Vagina (tissue), 2 donors: ENCODE results near the gene ADCY1. TPM values are rescaled to one million over a fixed set of nuclear protein-coding genes. Genes with fewer than 3 reads are reported as not detected.

Experiments
- DNase-seq, 2 donors: peaks; one replicate each; pipeline ENCODE4 v3.0.0-alpha.2; 2017; ENCODE audit errors: extremely low spot score in 2 of 2
- H3K27ac ChIP-seq: fragments of 200-600 bp; sonication (generic); one replicate; pipeline ENCODE4 v1.5.1; 2019
- H3K27me3 ChIP-seq: fragments of 200-600 bp; sonication (generic); one replicate; pipeline ENCODE4 v1.5.1; 2019
- H3K36me3 ChIP-seq, 2 donors: fragments of 200-600 bp; sonication (generic); one replicate each; pipeline ENCODE4 v1.5.1; 2017 to 2019
- H3K4me1 ChIP-seq: fragments of 200-600 bp; sonication (generic); one replicate; pipeline ENCODE4 v1.5.1; 2019
- H3K4me3 ChIP-seq, 2 donors: fragments of 200-600 bp; sonication (generic); 1 replicate in 1 of 2; 2 replicates in 1 of 2; pipeline ENCODE4 v1.5.1; 2016 to 2019
- H3K9me3 ChIP-seq: fragments of 200-600 bp; sonication (generic); one replicate; pipeline ENCODE4 v1.5.1; 2019
- CTCF ChIP-seq, 3 experiments: fragments of 450-650 bp in 2 of 3; fragments of 200-600 bp in 1 of 3; sonication (generic) in 1 of 3; IDR thresholded peaks; one replicate each; pipeline ENCODE4 v1.5.1; 2017 to 2019; ENCODE audit warnings: antibody characterized with exemption in 3 of 3, mild to moderate bottlenecking in 2 of 3, moderate library complexity in 2 of 3
- POLR2A ChIP-seq, 2 donors: fragments of 450-650 bp; IDR thresholded peaks; one replicate each; pipeline ENCODE4 v1.6.1; 2017; ENCODE audit warnings: antibody characterized with exemption in 2 of 2, mild to moderate bottlenecking in 2 of 2, moderate library complexity in 2 of 2
- POLR2AphosphoS5 ChIP-seq, 2 donors: sonication (generic); formaldehyde crosslinking; IDR thresholded peaks; one replicate each; pipeline ENCODE4 v1.9.0; 2017; ENCODE audit warnings: antibody characterized with exemption in 2 of 2, mild to moderate bottlenecking in 2 of 2, low read depth in 1 of 2; ENCODE audit not compliant: insufficient read depth in 1 of 2
- intact Hi-C: fragments of 100-400 bp; cut with DNase I; formaldehyde crosslinking; loops from one replicate; pipeline ENCODE4 v1.15.1; 2023
- total RNA-seq: library from RNA; depleted of rRNA; stranded (reverse); fragments of >200 nt; gene quantifications from one replicate; pipeline ENCODE4 v1.2.3, GENCODE V29; 2016

The ADCY1 gene
- total RNA-seq, 1 donor from 2014 or later, result 2.5 TPM

DNA sequence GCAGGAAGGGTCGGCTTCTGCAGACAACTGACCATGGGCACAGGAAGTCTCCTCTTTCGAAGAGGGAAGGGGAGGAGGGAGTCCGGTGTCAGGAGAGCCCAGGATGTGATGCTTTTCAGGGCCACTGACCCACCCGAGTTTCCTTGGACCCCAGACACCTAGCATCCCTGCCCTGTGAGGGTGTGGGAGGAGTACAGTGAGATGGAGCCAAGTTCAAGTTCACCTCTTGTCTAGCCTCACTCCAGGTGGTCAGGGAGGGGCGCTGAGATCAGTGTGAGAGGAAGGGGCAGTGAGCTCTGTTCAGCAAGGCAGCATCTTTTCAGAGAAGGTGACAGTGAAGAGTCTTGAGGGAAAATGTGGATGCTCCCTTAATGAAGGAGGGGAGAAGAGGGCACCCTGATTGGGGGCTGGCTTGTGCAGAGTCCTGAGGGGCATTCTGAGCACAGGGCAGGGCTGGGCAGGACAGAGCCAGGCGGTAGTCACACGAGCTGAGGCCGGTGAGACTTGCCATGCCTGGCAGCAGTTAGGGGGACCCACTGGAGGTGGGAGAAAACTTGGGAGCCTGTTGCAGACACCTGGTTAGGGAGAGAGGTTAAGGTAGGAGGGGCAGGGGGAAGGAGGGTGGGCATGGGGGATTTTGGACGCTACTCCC, 49.7 kb downstream of the ADCY1 start:
- intact Hi-C loops, result no loop called here
- TF ChIP-seq POLR2A (IDR thresholded peaks at IDR 0.05), result no peak
- TF ChIP-seq CTCF (IDR thresholded peaks at IDR 0.05), result no peak
- TF ChIP-seq POLR2AphosphoS5 (IDR thresholded peaks at IDR 0.05; ENCODE audit: insufficient read depth in 1 of 2, low read depth in 1 of 2), result no peak
- DNase-seq, result peak in 1 of 2 donors; percentile 74
- no peaks in the 10 kb centered on the region for H3K36me3 ChIP-seq
- no peak overlapping the region for H3K27ac ChIP-seq
- H3K4me3 ChIP-seq, result no peak overlapping the region
- no peaks in the 10 kb centered on the region for H3K9me3 ChIP-seq
- H3K4me1 ChIP-seq, result no peaks in the 10 kb centered on the region
- H3K27me3 ChIP-seq, result no peaks in the 10 kb centered on the region

GRCh38 chr7:45624392-45624760, 50.2 kb downstream of the ADCY1 start:
- no peak overlapping the region for H3K27ac ChIP-seq
- H3K4me1 ChIP-seq, result no peaks in the 10 kb centered on the region
- H3K9me3 ChIP-seq, result no peaks in the 10 kb centered on the region
- H3K36me3 ChIP-seq, result no peaks in the 10 kb centered on the region
- DNase-seq, result no peak
- intact Hi-C loops, result no loop called here
- no peak for TF ChIP-seq POLR2A (IDR thresholded peaks at IDR 0.05)
- no peak for TF ChIP-seq CTCF (IDR thresholded peaks at IDR 0.05)
- no peak for TF ChIP-seq POLR2AphosphoS5 (IDR thresholded peaks at IDR 0.05; ENCODE audit: insufficient read depth in 1 of 2, low read depth in 1 of 2)
- H3K4me3 ChIP-seq, result no peak overlapping the region
- no peaks in the 10 kb centered on the region for H3K27me3 ChIP-seq

GRCh38 chr7:45625067-45625466, 50.9 kb downstream of the ADCY1 start:
- Histone ChIP-seq H3K4me1 (no peaks in the 10 kb centered on the region), H3K36me3 (no peaks in the 10 kb centered on the region), H3K4me3 (no peak overlapping the region), H3K9me3 (no peaks in the 10 kb centered on the region), H3K27me3 (no peaks in the 10 kb centered on the region), H3K27ac (no peak overlapping the region)
- no peak for TF ChIP-seq CTCF (IDR thresholded peaks at IDR 0.05)
- TF ChIP-seq POLR2A (IDR thresholded peaks at IDR 0.05), result no peak
- no peak for TF ChIP-seq POLR2AphosphoS5 (IDR thresholded peaks at IDR 0.05; ENCODE audit: insufficient read depth in 1 of 2, low read depth in 1 of 2)
- intact Hi-C loops, result no loop called here
- peak in 1 of 2 donors; percentile 77 for DNase-seq

DNA sequence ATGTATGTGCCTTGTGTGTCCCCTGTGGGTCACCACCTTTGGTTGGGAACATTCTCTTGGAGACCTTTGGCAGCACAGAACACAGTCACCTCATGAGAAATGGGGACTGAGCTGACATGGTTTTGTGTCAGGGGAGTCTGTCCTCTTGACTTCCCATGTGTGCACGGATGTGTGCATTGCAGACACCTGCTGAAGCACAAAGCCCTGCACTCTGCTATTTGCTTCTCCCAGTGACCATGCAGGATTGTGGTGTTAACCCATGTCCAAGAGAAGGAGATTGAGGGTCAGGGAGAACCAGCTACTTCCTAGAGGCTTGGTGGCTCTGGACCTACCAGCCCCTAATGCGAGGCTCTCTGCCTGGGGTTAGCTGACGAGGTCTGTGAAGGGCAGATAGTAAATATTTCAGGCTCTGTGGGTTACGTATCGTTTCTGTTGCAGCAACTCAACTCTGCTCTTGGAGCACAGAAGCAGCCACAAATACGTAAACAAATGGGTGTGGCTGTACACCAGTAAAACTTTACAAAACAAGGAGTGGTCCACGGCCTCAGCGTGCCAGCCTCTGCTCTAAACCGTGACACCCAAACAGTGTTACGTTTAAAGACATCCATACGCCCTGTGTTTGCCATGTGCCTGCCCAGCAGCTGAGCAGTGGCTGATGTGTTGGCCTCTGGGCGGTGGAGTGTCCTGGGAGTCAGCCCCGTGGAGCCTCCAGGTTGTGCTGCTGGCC, 51.7 kb downstream of the ADCY1 start:
- no peaks in the 10 kb centered on the region for H3K27me3 ChIP-seq
- TF ChIP-seq CTCF (IDR thresholded peaks at IDR 0.05) (no peak), POLR2A (IDR thresholded peaks at IDR 0.05) (no peak), POLR2AphosphoS5 (IDR thresholded peaks at IDR 0.05; ENCODE audit: insufficient read depth in 1 of 2, low read depth in 1 of 2) (no peak)
- intact Hi-C loops, result no loop called here
- DNase-seq, result peak in 1 of 2 donors; percentile 60
- H3K27ac ChIP-seq, result no peak overlapping the region
- no peaks in the 10 kb centered on the region for H3K4me1 ChIP-seq
- no peak overlapping the region for H3K4me3 ChIP-seq
- H3K36me3 ChIP-seq, result no peaks in the 10 kb centered on the region
- H3K9me3 ChIP-seq, result no peaks in the 10 kb centered on the region
